Gastrocnemius medialis (tissue), 4 donors: ENCODE measurements around the gene GPX1. TPM values are rescaled to one million over a fixed set of nuclear protein-coding genes. Genes with fewer than 3 reads are reported as not detected.

Source experiments
- ATAC-seq, 2 donors: fragments of 150-250 bp; one replicate each; pipeline ENCODE4 v1.9.1; 2016
- DNase-seq, 2 donors: peaks; one replicate each; pipeline ENCODE4 v3.0.0-alpha.2; 2019
- H3K27ac ChIP-seq, 4 donors: fragments of 200-600 bp; sonication (generic); 1 replicate in 1 of 4; 2 replicates in 3 of 4; pipeline ENCODE4 v1.5.1; 2016 to 2018; ENCODE audit warnings: mild to moderate bottlenecking in 2 of 4, moderate library complexity in 1 of 4
- H3K27me3 ChIP-seq, 3 donors: fragments of 200-600 bp; sonication (generic) in 2 of 3; 1 replicate in 1 of 3; 2 replicates in 2 of 3; pipeline versions ENCODE4 v1.5.1 to v1.6.0; 2016 to 2019; ENCODE audit warnings: mild to moderate bottlenecking in 1 of 3, moderate library complexity in 1 of 3
- H3K36me3 ChIP-seq, 2 donors: fragments of 200-600 bp; sonication (generic) in 1 of 2; one replicate each; pipeline ENCODE4 v1.5.1; 2017 to 2018
- H3K4me1 ChIP-seq, 2 donors: fragments of 200-600 bp; sonication (generic) in 1 of 2; one replicate each; pipeline ENCODE4 v1.5.1; 2016 to 2017; ENCODE audit warnings: mild to moderate bottlenecking in 2 of 2
- H3K4me3 ChIP-seq, 4 donors: fragments of 200-600 bp; sonication (generic) in 3 of 4; 1 replicate in 1 of 4; 2 replicates in 3 of 4; pipeline ENCODE4 v1.5.1; 2016 to 2019; ENCODE audit warnings: mild to moderate bottlenecking in 2 of 4
- H3K9me3 ChIP-seq, 3 donors: fragments of 200-600 bp; sonication (generic) in 2 of 3; 1 replicate in 1 of 3; 2 replicates in 2 of 3; pipeline ENCODE4 v1.5.1; 2016 to 2019
- POLR2A ChIP-seq, 2 donors: fragments of 450-650 bp; IDR thresholded peaks; one replicate each; pipeline ENCODE4 v1.6.1; 2017; ENCODE audit warnings: antibody characterized with exemption in 2 of 2, mild to moderate bottlenecking in 2 of 2, moderate library complexity in 2 of 2
- in situ Hi-C, 4 donors: fragments of 200-750 bp; cut with MboI; loops; one replicate each; pipeline versions ENCODE4 v1.15.0 to v1.8.0; 2017; ENCODE audit warnings: low sequenced_read_pairs in 4 of 4
- intact Hi-C: fragments of 100-400 bp; cut with DNase I; formaldehyde crosslinking; loops from one replicate; pipeline ENCODE4 v1.15.1; 2023; ENCODE audit warnings: low total_unique reads
- total RNA-seq, 4 donors: library from RNA; depleted of rRNA; stranded (reverse); fragments of >200 nt; gene quantifications; one replicate each; pipeline versions ENCODE4 v1.1.0 to v1.2.3, GENCODE V29; 2016
- TF ChIP-seq, protein P1 (sequence below), 5 experiments: fragments of 450-650 bp in 3 of 5; fragments of 200-600 bp in 2 of 5; sonication (generic) in 2 of 5; IDR thresholded peaks in 4 of 5; conservative IDR thresholded peaks in 1 of 5; 1 replicate in 4 of 5; 2 replicates in 1 of 5; pipeline ENCODE4 v1.5.1; 2016 to 2019; ENCODE audit warnings: antibody characterized with exemption in 5 of 5, mild to moderate bottlenecking in 3 of 5, moderate library complexity in 3 of 5

GPX1 gene
- total RNA-seq, 4 donors from 2014 or later: 75.2 to 157 (median 123) TPM

DNA sequence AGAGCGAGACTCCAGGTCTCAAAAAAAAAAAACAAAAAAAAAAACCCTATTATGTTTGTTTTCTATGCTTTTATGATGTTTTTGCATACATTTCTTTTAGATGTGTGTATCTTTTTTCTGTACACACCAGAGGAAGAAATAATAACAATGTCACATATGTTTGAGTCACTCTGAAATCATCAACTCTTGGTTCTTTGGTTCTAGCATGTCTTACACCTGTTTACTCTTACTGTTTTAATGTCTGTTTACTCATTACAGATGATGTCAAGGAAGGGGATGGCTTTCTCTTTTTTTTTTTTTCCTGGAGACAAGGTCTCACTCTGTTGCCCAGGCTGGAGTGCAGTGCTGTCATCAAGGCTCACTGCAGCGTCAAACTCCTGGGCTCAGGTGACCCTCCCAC, 29.6 kb upstream of the GPX1 start:
- in situ Hi-C loops: no loop called here
- no peaks in the 10 kb centered on the region for H3K36me3 ChIP-seq
- ATAC-seq (peak in 1 of 2 donors; percentile 67), DNase-seq (no peak)
- no peaks in the 10 kb centered on the region for H3K27me3 ChIP-seq
- TF ChIP-seq, protein P1, sequence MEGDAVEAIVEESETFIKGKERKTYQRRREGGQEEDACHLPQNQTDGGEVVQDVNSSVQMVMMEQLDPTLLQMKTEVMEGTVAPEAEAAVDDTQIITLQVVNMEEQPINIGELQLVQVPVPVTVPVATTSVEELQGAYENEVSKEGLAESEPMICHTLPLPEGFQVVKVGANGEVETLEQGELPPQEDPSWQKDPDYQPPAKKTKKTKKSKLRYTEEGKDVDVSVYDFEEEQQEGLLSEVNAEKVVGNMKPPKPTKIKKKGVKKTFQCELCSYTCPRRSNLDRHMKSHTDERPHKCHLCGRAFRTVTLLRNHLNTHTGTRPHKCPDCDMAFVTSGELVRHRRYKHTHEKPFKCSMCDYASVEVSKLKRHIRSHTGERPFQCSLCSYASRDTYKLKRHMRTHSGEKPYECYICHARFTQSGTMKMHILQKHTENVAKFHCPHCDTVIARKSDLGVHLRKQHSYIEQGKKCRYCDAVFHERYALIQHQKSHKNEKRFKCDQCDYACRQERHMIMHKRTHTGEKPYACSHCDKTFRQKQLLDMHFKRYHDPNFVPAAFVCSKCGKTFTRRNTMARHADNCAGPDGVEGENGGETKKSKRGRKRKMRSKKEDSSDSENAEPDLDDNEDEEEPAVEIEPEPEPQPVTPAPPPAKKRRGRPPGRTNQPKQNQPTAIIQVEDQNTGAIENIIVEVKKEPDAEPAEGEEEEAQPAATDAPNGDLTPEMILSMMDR (IDR thresholded peaks at IDR 0.05 in 4 of 5, conservative IDR thresholded peaks at IDR 0.05 in 1 of 5): no peak
- TF ChIP-seq POLR2A (IDR thresholded peaks at IDR 0.05): no peak
- H3K9me3 ChIP-seq: no peaks in the 10 kb centered on the region
- intact Hi-C loops: no loop called here
- peak overlapping the region in 1 of 4 donors; percentile 75 for H3K27ac ChIP-seq
- peaks cover 44 to 50% of the 10 kb centered on the region in 2 donors for H3K4me1 ChIP-seq
- H3K4me3 ChIP-seq: no peak overlapping the region

GRCh38 chr3:49386056-49386756, 28.1 kb upstream of the GPX1 start:
- H3K4me1 ChIP-seq: peaks cover 46 to 50% of the 10 kb centered on the region in 2 donors
- H3K4me3 ChIP-seq: no peak overlapping the region
- no peaks in the 10 kb centered on the region for H3K36me3 ChIP-seq
- in situ Hi-C loops: no loop called here
- no peak for DNase-seq
- H3K27me3 ChIP-seq: no peaks in the 10 kb centered on the region
- no peaks in the 10 kb centered on the region for H3K9me3 ChIP-seq
- H3K27ac ChIP-seq: peak overlapping the region in 3 of 4 donors; percentile 1 to 36 (median 10)
- ATAC-seq: no peak
- intact Hi-C loops: no loop called here
- TF ChIP-seq, protein P1 (IDR thresholded peaks at IDR 0.05 in 4 of 5, conservative IDR thresholded peaks at IDR 0.05 in 1 of 5): no peak
- TF ChIP-seq POLR2A (IDR thresholded peaks at IDR 0.05): no peak

DNA sequence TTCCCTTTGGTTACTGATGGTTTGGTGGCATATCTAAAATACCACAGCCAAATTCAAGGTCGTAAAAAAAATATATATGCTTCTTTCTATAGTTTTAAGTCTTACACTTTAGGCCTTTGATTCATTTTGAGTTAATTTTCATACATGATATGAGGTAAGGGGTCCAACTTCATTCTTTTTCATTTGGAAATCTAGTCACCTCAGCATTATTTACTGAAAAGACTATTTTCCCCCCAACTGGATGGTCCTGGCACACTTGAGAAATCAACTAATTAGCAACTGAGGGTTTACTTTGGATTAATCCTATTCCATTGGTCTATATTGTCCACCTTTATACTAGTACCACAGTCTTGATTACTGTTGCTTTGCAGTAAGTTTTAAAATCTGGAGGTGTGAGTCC, 27.5 kb upstream of the GPX1 start:
- Histone ChIP-seq H3K27ac (peak overlapping the region in 1 of 4 donors; percentile 10), H3K36me3 (no peaks in the 10 kb centered on the region), H3K4me1 (peaks cover 46 to 50% of the 10 kb centered on the region in 2 donors), H3K9me3 (no peaks in the 10 kb centered on the region), H3K27me3 (no peaks in the 10 kb centered on the region), H3K4me3 (no peak overlapping the region)
- ATAC-seq: no peak
- TF ChIP-seq, protein P1 (IDR thresholded peaks at IDR 0.05 in 4 of 5, conservative IDR thresholded peaks at IDR 0.05 in 1 of 5): no peak
- no peak for TF ChIP-seq POLR2A (IDR thresholded peaks at IDR 0.05)
- DNase-seq: no peak
- in situ Hi-C loops (no loop called here), intact Hi-C loops (no loop called here)

GRCh38 chr3:49383387-49383786, 25.2 kb upstream of the GPX1 start:
- Histone ChIP-seq H3K4me3 (no peak overlapping the region), H3K36me3 (no peaks in the 10 kb centered on the region), H3K27me3 (no peaks in the 10 kb centered on the region), H3K4me1 (peaks cover 34 to 48% of the 10 kb centered on the region in 2 donors), H3K9me3 (no peaks in the 10 kb centered on the region), H3K27ac (no peak overlapping the region)
- ATAC-seq (no peak), DNase-seq (no peak)
- no peak for TF ChIP-seq POLR2A (IDR thresholded peaks at IDR 0.05)
- TF ChIP-seq, protein P1 (IDR thresholded peaks at IDR 0.05 in 4 of 5, conservative IDR thresholded peaks at IDR 0.05 in 1 of 5): no peak
- intact Hi-C loops (no loop called here), in situ Hi-C loops (no loop called here)
